DMS53 treated with DMSO at 0.1 percent for 48 hours (cell line): ENCODE measurements around the gene PRPF40A.
"Not testable (repeated sequence)": the region's sequence is repeated elsewhere in the genome, so short reads cannot be mapped to it uniquely, and the experiment has no call there.

Source experiments
- DNase-seq: peaks from one replicate; lab custom pipeline; 2025; ENCODE audit not compliant: unreplicated experiment; lab: John Stamatoyannopoulos, UW

The PRPF40A gene

DNA sequence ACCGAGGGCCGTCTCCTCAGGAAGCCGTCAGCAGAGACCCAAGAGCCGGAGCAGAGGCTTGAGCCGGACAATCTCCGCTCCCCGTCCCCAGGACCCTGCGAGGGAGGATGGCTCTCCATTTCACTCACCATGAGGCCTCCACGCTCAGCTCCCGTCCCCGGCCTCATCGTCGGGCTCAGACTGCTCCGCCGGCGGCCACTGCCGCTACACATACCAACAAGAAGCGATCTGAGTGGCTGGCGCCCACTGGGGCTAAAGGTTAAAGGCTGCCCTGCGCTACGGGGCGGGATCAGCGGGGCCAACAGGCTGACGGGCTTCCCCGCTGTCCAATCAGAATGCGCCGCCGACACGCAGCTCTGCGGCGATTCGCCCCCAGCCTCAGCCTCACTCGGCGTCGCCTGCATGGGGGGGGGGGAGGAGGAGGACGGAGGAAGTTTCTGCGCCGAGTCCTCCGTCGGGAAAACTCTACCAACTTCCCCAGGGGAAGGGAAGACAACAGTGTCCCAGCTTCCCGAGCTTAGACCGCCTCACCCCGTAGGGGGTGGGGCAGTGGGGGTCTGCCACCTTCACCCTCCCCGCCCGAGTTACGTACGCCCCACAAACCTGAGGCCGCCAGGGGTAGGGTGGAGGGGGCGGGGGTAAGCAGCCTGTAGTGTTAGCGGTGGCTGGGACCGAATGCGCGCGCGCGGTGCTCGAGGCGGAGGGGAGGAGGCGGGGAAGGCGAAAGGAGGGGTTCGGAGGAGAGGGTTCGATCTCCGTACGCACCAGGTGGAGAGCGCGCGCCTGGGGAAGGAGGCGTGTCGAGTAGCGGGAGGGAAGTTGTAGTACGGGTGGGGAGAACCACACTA, at the start of gene PRPF40A:
Gene PRPF40A (minus strand): TSS at position 234 of the 848 bp plus-strand sequence. CDS start 22 bp downstream, at position 212.
- peak; percentile 65 for DNase-seq

DNA sequence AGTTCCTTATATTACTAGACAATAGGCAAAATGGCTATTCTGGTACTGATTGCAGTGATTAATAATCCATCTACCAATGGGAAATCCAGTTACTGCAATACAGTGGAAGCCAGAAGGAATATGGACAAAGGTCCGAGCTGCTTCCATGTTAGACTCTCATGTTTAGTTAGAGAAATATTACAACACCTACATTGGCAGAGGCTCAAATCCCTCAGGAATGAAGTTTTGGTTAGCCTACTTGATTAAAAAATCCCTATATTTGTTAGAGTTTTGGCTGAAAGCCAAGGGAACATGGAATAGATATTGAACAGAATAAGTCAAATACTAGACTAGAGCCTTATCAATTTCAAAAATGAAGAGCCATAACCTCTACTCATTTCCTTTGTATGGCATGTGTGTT, 49.7 kb upstream of the PRPF40A start:
- DNase-seq, result no peak

- DNase-seq, result no peak
These were observed 46.4 kb upstream of the PRPF40A start for GRCh38 chr2:152763651-152764050.

DNA sequence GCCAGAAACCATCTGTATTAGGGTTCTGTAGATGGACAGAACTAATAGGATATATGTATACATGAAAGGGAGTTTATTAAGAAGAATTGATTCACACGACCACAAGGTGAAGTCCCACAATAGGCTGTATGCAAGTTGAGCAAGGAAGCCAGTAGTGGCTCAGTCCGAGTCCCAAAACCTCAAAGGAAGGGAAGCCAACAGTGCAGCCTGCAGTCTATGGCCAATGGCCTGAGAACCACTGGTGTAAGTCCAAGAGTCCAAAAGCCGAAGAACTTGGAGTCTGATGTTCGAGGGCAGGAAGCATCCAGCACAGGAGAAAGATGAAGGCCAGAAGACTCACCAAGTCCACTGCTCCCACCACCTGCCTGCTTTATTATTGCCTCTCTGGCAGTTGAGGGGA, 45.9 kb upstream of the PRPF40A start:
- DNase-seq, result not testable (repeated sequence)

DNA sequence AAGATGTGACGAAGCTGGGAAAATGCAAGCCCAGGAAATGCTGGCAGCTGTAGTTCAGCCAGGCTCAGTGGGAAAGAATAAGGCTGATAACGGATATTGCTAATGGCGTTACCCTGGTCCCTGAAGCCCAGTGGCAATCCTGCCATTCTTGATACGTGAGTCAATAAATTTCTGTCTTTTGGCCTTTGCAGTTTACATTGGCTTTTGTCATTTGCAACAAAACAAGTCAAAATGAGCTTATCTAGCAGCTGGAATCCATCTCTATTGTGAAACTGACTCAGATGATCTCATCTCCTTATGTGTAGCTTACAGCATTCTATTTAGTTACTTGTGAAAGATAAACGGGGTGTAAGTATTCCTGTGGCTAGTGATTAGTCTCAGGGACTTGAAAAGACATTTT, 44.9 kb upstream of the PRPF40A start:
- no peak for DNase-seq

GRCh38 chr2:152761214-152761613, 44.0 kb upstream of the PRPF40A start:
- no peak for DNase-seq

GRCh38 chr2:152759290-152760072, 42.2 kb upstream of the PRPF40A start:
- no peak for DNase-seq

GRCh38 chr2:152755029-152755428, 37.8 kb upstream of the PRPF40A start:
- no peak for DNase-seq

DNA sequence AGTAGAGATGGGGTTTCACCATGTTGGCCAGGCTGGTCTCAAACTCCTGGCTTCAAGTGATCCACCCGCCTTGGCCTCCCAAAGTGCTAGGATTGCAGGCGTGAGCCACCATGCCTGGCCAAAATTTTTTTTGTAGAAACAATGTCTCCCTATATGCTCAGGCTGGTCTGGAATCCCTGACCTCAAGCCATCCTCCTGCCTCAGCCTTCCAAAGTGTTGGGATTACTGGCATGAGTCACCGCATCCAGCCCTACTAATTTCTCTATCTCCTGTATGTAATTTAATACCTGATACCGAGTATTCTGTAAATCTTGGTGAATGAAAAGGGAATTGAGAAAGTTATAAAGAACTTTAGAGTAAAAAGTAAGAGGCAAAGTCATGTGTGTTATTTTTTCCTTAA, 30.5 kb upstream of the PRPF40A start:
- DNase-seq, result not testable (repeated sequence)

DNA sequence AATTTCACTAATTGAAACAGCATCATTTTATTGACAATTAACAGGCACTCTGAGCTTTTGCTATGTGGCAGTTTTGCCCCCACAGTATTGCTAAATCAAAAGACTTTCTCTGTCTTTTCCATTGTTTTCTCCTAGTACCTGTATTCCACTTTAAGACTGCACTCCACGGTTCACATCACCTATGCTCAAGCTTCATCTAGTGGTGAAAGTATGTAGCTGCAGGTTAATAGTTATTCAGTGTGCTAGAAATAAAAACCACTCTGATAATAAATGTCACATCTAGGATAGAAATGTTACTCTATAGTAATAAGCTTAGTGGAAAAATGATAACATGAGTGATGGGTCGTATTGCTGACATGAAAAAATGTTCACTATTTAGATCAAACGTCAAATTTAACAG, 25.7 kb upstream of the PRPF40A start:
- DNase-seq, result no peak

DNA sequence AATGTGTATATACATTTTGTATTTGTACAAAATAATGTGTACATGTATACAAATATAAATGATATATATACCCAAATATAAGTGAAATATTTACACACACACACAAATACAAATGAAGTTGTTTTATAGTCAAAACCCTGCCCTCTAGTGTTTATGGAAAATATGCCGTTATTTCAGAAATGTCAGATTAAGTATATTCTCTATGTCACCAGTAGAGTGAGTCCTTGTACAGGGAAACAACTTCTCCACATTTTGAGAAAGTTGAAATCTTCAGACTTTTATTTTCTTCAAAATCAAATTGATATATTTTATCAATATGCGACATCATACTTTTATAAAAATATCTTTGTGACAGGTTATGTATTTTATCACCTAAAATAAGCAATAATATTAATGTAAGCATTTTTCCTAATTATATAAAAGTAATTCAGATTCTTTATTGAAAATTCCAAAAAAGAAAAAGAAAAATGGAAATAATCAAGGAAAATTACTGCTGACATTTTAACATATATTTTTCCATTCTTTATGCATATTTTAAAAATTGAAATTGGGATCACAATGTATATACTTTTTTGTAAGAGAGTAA, 23.6 kb upstream of the PRPF40A start:
- DNase-seq, result peak; percentile 9

DNA sequence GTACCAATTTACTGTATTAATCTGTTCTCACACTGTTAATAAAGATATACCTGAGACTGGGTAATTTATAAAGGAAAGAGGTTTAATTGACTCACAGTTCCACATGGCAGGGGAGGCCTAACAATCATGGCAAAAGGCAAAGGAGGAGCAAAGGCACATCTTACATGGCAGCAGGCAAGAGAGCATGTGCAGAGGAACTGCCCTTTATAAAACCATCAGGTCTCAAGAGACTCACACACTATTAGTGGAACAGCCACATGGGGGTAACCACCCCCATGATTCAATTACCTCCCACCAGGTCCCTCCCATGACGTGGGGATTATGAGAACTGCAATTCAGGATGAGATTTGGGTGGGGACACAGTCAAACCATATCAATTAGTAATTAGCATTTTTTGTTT, 22.4 kb upstream of the PRPF40A start:
- DNase-seq, result not testable (repeated sequence)

DNA sequence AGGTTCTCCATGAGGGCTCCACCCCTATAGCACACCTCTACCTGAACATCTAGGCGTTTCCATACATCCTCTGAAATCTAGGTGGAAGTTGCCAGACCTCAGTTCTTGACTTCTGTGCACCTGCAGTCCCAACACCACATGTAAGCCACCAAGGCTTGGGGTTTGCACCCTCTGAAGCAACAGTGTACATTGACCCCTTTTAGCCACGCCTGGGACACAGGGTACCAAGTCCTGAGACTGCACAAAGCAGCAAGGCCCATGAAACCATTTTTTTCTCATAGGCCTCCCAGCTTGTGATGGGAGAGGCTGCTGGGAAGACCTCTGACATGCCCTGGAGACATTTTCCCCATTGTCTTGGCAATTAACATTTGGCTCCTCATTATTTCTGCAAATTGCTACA, 21.2 kb upstream of the PRPF40A start:
- no peak for DNase-seq

DNA sequence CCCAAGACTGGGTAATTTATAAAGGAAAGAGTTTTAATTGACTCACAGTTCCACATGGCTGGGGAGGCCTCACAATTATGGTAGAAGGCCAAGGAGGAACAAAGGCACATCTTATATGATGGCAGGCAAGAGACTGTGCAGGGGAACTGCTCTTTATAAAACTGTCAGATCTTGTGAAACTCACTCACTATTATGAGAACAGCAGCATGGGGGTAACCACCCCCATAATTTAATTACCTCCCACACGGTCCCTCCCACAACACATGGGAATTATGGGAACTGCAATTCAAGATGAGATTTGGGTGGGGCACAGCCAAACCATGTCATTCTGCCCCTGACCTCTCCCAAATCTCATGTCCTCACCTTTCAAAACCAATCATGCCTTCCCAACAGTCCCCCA, 20.2 kb upstream of the PRPF40A start:
- not testable (repeated sequence) for DNase-seq

DNA sequence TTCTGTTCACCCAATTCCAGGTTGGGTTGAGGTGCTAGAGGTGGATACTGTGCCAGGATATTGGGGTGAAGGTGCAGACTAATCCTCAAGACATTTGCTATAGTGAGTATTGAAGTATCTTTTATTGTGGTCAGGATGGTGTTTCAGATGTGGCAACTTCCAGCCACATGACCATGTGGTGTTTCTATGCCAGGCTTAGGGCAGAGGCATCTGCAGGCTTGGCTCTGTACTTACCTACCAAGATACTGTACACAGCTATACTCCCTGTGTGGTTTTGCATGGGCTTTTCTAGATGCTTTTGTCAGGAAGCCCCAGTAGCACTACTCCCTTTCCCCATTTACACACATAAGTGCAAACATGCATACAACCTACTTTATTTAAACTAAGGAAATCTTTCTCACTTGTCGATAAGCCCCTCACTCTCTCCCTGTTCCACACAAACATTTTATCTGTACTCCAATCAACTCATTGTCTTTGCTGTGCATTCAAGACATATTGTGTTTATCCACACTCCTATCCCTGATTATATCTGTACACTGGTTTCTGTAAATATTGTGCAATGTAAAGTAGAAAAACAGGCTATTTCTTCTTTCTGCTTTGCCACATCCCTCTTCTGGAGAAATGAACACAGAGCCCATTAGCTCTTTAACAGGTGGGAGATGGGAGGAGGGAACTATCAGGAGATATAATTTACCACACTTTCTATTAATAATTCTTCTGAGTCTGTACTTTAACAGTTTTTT, 13.5 kb upstream of the PRPF40A start:
- DNase-seq, result no peak

DNA sequence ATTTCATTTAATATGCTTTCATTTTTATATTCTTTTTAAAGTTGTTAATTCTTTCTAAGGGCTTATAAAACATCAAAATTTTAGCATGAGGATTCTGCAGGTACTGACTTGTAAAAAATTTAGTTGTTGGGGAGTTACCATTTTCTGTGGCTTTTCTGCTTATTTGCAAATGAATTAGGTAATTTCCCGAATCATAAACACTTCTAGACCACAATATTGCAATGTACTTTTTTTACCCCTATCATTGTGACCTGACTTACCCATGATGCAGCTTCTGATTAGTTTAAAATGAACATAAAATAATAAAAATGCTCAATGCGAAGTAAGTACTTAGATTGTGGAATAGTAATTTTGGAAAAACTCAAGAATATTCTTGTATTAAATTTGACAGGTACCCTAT, 12.6 kb upstream of the PRPF40A start:
- no peak for DNase-seq

DNA sequence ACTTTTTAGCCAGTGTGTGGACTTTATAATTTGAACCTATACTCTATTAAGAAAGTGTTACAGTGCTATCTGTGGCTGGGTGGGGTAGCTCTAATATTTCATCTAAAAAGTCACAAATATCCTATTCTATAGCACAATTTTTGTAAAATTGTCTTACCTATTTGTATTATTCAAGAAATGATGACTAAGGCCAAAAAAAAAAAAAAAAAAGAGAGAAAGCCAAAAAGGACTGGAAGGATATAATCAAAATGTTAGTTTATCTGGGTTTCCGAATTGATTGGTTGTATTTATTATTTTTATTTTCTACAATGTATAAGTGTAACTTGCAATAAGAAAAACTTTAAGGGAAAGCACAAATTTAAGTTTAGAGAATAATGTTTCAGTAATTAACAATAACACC, 6.7 kb upstream of the PRPF40A start:
- DNase-seq, result no peak

DNA sequence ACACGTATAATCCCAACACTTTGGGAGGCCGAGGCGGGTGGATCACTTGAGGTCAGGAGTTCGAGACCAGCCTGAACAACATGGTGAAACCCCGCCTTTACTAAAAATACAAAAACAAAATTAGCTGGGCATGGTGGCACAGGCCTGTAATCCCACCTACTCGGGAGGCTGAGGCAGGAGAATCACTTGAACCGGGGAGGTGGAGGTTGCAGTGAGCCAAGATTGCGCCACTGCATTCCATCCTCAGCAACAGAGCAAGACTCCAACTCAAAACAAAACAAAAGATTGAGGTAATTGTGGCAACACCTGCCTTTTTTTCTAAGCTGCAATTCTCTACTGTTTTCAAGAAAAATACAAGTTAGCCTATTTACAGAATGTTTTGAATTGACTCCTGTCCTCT, 5.4 kb upstream of the PRPF40A start:
- not testable (repeated sequence) for DNase-seq

- no peak for DNase-seq
These were observed 3.5 kb upstream of the PRPF40A start for GRCh38 chr2:152720794-152721193.

DNA sequence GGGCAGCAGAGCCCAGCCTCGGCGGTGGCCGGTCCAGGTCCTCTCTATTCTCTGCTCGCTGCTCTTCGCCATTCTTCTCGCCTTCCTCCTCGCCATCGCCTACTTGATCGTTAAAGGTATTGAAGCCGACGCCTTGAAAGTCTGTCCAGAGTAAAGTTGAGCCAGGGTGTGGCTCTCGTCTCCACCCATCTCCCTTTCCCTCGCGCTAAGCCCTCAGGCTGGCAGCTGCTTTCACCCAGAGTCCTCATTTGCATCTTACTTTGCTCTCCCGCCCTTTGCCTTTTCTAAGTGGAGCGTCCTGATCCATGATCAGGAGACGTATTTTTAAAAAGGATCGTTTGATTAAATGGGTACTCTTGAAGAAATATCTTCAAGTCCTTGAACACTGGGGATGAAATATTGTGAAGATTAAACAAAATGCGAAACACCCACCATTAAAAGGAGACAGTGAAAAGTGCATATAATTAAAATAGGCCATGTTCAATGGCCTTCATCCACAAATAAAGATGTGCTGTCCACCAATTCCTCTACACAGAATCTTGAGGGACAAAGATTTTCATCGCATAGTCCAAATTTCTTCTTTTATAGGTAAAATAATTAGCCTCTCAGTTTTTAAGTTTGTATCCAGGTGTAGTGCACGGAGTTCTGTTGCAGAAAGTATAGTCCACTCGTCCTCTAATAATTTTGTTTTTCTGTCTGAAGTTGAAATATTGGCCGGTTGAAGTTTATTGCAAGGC, 1.8 kb upstream of the PRPF40A start:
- peak; percentile 1 for DNase-seq
